Uterus (tissue), 2 donors: Measurements from ENCODE around the gene MAN2C1.
"Not testable (repeated sequence)": the region's sequence is repeated elsewhere in the genome, so short reads cannot be mapped to it uniquely, and the experiment has no call there.

ENCODE experiments used
- CTCF ChIP-seq, 4 experiments: fragments of 200-600 bp in 2 of 4; fragments of 450-650 bp in 2 of 4; sonication (generic) in 2 of 4; IDR thresholded peaks; one replicate each; pipeline ENCODE4 v1.5.1; 2016 to 2019; ENCODE audit warnings: antibody characterized with exemption in 4 of 4, mild to moderate bottlenecking in 2 of 4, moderate library complexity in 1 of 4
- POLR2A ChIP-seq, 2 donors: fragments of 450-650 bp; IDR thresholded peaks; one replicate each; pipeline ENCODE4 v1.6.1; 2016; ENCODE audit warnings: antibody characterized with exemption in 2 of 2, mild to moderate bottlenecking in 1 of 2, moderate library complexity in 1 of 2

GRCh38 chr15:75383986-75384385, 15.6 kb upstream of the MAN2C1 start:
- not testable (repeated sequence) for TF ChIP-seq POLR2A, CTCF (IDR thresholded peaks at IDR 0.05)
